Measurements from ENCODE around the gene CNIH3.

DNA sequence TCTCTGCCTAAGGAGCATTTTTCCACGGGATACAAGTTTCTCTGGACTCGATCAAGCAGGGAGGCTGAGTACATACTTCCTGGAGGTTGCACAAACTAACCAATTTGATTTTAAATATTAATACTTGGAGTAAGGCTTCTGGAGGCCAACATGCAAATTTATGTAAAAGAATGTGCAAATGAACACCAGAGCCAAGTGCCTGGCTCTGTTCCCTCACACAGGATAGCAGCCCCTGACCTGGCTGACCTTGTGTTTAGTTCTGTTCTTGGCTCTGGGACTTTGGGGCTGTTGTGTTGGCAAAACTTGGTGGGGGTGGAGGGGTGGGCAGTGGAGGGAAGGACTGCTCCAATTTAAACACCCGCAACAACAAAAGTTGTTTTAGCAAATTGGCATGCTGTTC lies 34.2 kb downstream of the CNIH3 start:
- no peak for TF ChIP-seq EZH2phosphoT487 (IDR thresholded peaks at IDR 0.05; ENCODE audit: borderline replicate concordance, low read length)
- TF ChIP-seq, protein P1, sequence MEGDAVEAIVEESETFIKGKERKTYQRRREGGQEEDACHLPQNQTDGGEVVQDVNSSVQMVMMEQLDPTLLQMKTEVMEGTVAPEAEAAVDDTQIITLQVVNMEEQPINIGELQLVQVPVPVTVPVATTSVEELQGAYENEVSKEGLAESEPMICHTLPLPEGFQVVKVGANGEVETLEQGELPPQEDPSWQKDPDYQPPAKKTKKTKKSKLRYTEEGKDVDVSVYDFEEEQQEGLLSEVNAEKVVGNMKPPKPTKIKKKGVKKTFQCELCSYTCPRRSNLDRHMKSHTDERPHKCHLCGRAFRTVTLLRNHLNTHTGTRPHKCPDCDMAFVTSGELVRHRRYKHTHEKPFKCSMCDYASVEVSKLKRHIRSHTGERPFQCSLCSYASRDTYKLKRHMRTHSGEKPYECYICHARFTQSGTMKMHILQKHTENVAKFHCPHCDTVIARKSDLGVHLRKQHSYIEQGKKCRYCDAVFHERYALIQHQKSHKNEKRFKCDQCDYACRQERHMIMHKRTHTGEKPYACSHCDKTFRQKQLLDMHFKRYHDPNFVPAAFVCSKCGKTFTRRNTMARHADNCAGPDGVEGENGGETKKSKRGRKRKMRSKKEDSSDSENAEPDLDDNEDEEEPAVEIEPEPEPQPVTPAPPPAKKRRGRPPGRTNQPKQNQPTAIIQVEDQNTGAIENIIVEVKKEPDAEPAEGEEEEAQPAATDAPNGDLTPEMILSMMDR (IDR thresholded peaks at IDR 0.05; ENCODE audit: low read depth, low read length, poor library complexity, severe bottlenecking), result no peak
